ENCODE data around the gene ARHGAP1. TPM values are rescaled to one million over a fixed set of nuclear protein-coding genes. Genes with fewer than 3 reads are reported as not detected.

ARHGAP1 gene
- total and polyA plus RNA-seq, 2 of the 13 experiments (the other 11 are each of a cell fraction or from before 2014, with no cell fraction given) = 18.6 to 30.3 TPM

DNA sequence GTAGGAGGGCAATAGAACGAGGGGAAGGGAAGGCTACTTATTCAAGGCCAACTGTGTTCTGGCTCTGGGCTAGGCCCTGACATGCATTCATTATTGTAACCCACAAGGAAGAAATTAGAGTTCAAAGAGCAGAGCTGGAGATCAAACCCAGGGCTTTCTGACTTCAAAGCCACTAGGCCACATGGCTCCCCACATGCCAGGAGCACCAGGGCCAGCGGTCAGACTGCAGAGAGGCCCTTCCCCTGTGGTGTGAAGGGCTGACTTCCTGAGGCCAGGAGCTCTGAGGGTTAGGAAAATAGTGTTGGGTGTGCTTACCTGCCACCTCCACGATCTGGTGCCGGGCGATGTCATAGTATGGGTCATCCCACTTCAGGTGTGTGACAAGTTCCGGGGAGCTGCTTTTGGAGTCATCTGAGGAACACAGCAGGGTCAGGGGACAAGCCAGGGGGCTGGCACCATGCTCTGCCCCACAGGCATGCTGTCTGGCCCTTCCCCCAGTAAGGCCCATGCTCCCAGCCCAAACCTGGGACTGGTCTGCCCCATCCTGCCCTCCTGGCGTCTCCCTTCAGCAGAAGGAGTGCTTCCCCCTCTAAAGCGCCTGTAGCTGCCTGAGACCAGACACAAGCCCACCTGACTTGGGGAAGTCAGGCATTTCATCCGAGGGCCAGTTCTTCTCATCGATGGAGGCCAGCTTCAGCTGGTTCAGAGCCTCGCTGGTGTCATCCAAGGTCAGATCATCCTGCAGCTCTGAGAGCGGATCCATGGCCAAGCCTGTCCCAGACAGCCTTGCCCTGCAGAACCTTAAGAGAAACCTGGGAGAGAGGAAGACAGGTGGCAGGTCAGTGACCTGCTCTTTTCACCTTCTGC is 4.8 kb downstream of the ARHGAP1 start (continued):
- TF ChIP-seq, protein P1, sequence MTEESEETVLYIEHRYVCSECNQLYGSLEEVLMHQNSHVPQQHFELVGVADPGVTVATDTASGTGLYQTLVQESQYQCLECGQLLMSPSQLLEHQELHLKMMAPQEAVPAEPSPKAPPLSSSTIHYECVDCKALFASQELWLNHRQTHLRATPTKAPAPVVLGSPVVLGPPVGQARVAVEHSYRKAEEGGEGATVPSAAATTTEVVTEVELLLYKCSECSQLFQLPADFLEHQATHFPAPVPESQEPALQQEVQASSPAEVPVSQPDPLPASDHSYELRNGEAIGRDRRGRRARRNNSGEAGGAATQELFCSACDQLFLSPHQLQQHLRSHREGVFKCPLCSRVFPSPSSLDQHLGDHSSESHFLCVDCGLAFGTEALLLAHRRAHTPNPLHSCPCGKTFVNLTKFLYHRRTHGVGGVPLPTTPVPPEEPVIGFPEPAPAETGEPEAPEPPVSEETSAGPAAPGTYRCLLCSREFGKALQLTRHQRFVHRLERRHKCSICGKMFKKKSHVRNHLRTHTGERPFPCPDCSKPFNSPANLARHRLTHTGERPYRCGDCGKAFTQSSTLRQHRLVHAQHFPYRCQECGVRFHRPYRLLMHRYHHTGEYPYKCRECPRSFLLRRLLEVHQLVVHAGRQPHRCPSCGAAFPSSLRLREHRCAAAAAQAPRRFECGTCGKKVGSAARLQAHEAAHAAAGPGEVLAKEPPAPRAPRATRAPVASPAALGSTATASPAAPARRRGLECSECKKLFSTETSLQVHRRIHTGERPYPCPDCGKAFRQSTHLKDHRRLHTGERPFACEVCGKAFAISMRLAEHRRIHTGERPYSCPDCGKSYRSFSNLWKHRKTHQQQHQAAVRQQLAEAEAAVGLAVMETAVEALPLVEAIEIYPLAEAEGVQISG (CRISPR knock-in tag; IDR thresholded peaks at IDR 0.05) = peak; percentile 46
- peak; percentile 53; the same call in 1 of the 2 replicates for TF ChIP-seq ISL2 (CRISPR knock-in tag; IDR thresholded peaks at IDR 0.05)
- TF ChIP-seq, protein P2, sequence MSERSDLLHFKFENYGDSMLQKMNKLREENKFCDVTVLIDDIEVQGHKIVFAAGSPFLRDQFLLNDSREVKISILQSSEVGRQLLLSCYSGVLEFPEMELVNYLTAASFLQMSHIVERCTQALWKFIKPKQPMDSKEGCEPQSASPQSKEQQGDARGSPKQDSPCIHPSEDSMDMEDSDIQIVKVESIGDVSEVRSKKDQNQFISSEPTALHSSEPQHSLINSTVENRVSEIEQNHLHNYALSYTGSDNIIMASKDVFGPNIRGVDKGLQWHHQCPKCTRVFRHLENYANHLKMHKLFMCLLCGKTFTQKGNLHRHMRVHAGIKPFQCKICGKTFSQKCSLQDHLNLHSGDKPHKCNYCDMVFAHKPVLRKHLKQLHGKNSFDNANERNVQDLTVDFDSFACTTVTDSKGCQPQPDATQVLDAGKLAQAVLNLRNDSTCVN (CRISPR knock-in tag; IDR thresholded peaks at IDR 0.05; ENCODE audit: borderline replicate concordance) = peak; percentile 59; the same call in 1 of the 2 replicates
- TF ChIP-seq, protein P3, sequence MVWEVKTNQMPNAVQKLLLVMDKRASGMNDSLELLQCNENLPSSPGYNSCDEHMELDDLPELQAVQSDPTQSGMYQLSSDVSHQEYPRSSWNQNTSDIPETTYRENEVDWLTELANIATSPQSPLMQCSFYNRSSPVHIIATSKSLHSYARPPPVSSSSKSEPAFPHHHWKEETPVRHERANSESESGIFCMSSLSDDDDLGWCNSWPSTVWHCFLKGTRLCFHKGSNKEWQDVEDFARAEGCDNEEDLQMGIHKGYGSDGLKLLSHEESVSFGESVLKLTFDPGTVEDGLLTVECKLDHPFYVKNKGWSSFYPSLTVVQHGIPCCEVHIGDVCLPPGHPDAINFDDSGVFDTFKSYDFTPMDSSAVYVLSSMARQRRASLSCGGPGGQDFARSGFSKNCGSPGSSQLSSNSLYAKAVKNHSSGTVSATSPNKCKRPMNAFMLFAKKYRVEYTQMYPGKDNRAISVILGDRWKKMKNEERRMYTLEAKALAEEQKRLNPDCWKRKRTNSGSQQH (CRISPR knock-in tag; IDR thresholded peaks at IDR 0.05; ENCODE audit: low read depth) = peak; percentile 18; the same call in 1 of the 2 replicates
- TF ChIP-seq TGIF2 (CRISPR knock-in tag; IDR thresholded peaks at IDR 0.05) = peak; percentile 84
- no peak for TF ChIP-seq TAF15 (IDR thresholded peaks at IDR 0.05; ENCODE audit: low read depth, low read length, poor library complexity, severe bottlenecking)
- TF ChIP-seq, protein P4, sequence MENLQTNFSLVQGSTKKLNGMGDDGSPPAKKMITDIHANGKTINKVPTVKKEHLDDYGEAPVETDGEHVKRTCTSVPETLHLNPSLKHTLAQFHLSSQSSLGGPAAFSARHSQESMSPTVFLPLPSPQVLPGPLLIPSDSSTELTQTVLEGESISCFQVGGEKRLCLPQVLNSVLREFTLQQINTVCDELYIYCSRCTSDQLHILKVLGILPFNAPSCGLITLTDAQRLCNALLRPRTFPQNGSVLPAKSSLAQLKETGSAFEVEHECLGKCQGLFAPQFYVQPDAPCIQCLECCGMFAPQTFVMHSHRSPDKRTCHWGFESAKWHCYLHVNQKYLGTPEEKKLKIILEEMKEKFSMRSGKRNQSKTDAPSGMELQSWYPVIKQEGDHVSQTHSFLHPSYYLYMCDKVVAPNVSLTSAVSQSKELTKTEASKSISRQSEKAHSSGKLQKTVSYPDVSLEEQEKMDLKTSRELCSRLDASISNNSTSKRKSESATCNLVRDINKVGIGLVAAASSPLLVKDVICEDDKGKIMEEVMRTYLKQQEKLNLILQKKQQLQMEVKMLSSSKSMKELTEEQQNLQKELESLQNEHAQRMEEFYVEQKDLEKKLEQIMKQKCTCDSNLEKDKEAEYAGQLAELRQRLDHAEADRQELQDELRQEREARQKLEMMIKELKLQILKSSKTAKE (CRISPR knock-in tag; IDR thresholded peaks at IDR 0.05; ENCODE audit: borderline replicate concordance) = peak; percentile 55; the same call in 1 of the 2 replicates
- 0 out of 2 replicates have a peak, but pooled peaks have one; percentile 21 for TF ChIP-seq THAP11 (CRISPR knock-in tag; IDR thresholded peaks at IDR 0.05)
- TF ChIP-seq, protein P5, sequence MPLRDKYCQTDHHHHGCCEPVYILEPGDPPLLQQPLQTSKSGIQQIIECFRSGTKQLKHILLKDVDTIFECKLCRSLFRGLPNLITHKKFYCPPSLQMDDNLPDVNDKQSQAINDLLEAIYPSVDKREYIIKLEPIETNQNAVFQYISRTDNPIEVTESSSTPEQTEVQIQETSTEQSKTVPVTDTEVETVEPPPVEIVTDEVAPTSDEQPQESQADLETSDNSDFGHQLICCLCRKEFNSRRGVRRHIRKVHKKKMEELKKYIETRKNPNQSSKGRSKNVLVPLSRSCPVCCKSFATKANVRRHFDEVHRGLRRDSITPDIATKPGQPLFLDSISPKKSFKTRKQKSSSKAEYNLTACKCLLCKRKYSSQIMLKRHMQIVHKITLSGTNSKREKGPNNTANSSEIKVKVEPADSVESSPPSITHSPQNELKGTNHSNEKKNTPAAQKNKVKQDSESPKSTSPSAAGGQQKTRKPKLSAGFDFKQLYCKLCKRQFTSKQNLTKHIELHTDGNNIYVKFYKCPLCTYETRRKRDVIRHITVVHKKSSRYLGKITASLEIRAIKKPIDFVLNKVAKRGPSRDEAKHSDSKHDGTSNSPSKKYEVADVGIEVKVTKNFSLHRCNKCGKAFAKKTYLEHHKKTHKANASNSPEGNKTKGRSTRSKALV (CRISPR knock-in tag; IDR thresholded peaks at IDR 0.05) = peak; percentile 82
- TF ChIP-seq HDAC2 (CRISPR knock-in tag; IDR thresholded peaks at IDR 0.05) = peak; percentile 44; the same call in 1 of the 2 replicates
- TF ChIP-seq MAFF (IDR thresholded peaks at IDR 0.05; ENCODE audit: low read depth, low read length) = no peak
- TF ChIP-seq, protein P6, sequence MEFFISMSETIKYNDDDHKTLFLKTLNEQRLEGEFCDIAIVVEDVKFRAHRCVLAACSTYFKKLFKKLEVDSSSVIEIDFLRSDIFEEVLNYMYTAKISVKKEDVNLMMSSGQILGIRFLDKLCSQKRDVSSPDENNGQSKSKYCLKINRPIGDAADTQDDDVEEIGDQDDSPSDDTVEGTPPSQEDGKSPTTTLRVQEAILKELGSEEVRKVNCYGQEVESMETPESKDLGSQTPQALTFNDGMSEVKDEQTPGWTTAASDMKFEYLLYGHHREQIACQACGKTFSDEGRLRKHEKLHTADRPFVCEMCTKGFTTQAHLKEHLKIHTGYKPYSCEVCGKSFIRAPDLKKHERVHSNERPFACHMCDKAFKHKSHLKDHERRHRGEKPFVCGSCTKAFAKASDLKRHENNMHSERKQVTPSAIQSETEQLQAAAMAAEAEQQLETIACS (CRISPR knock-in tag; IDR thresholded peaks at IDR 0.05) = no peak
- no peak for TF ChIP-seq ZNF543 (CRISPR knock-in tag; IDR thresholded peaks at IDR 0.05)
- TF ChIP-seq ZNF446 (CRISPR knock-in tag; IDR thresholded peaks at IDR 0.05) = no peak
- TF ChIP-seq RXRA (CRISPR knock-in tag; IDR thresholded peaks at IDR 0.05) = peak; percentile 42; the same call in 1 of the 2 replicates
- TF ChIP-seq ZNF264 (CRISPR knock-in tag; IDR thresholded peaks at IDR 0.05) = peak; percentile 58; the same call in 1 of the 2 replicates
- no peak; the same call in 1 of the 2 replicates for TF ChIP-seq MXD4 (CRISPR knock-in tag; IDR thresholded peaks at IDR 0.05)

All from HepG2 (cell line).